Thyroid gland (tissue), 4 donors: ENCODE results near the gene LEF1.

Experiments
- POLR2A ChIP-seq, 2 donors: fragments of 450-650 bp; IDR thresholded peaks; one replicate each; pipeline ENCODE4 v1.6.1; 2017; ENCODE audit warnings: antibody characterized with exemption in 2 of 2, mild to moderate bottlenecking in 2 of 2, moderate library complexity in 1 of 2
- TF ChIP-seq, protein P1 (sequence below), 6 experiments: fragments of 200-600 bp in 3 of 6; fragments of 450-650 bp in 3 of 6; sonication (generic) in 3 of 6; IDR thresholded peaks; one replicate each; pipeline ENCODE4 v1.5.1; 2016 to 2019; ENCODE audit warnings: antibody characterized with exemption in 6 of 6, mild to moderate bottlenecking in 2 of 6, inconsistent platforms in 1 of 6, moderate library complexity in 1 of 6

GRCh38 chr4:108081256-108081655, 87.5 kb downstream of the LEF1 start:
- TF ChIP-seq, protein P1, sequence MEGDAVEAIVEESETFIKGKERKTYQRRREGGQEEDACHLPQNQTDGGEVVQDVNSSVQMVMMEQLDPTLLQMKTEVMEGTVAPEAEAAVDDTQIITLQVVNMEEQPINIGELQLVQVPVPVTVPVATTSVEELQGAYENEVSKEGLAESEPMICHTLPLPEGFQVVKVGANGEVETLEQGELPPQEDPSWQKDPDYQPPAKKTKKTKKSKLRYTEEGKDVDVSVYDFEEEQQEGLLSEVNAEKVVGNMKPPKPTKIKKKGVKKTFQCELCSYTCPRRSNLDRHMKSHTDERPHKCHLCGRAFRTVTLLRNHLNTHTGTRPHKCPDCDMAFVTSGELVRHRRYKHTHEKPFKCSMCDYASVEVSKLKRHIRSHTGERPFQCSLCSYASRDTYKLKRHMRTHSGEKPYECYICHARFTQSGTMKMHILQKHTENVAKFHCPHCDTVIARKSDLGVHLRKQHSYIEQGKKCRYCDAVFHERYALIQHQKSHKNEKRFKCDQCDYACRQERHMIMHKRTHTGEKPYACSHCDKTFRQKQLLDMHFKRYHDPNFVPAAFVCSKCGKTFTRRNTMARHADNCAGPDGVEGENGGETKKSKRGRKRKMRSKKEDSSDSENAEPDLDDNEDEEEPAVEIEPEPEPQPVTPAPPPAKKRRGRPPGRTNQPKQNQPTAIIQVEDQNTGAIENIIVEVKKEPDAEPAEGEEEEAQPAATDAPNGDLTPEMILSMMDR (IDR thresholded peaks at IDR 0.05): no peak
- no peak for TF ChIP-seq POLR2A (IDR thresholded peaks at IDR 0.05)
